Endothelial cell of umbilical vein (primary cell): Measurements from ENCODE around the gene MEOX1. TPM values are rescaled to one million over a fixed set of nuclear protein-coding genes. Genes with fewer than 3 reads are reported as not detected.

Experiments used
- BruUV-seq: library from RNA; stranded (reverse); fragments of 400-500 nt; replicated peaks from 2 replicates; lab custom pipeline; 2021; lab: Mats Ljungman, UMichigan
- CTCF ChIA-PET: fragments of 300-600, 350-600 bp; sonication (Branson Sonifier 250); formaldehyde crosslinking; loops from one replicate; lab custom pipeline; 2021; ENCODE audit warnings: antibody characterized with exemption, inconsistent platforms; lab: Charles Lee
- POLR2A ChIA-PET: fragments of 300-600, 350-600 bp; sonication (Branson Sonifier 250); formaldehyde crosslinking; loops from one replicate; lab custom pipeline; 2021; ENCODE audit warnings: antibody characterized with exemption, inconsistent platforms; lab: Charles Lee
- DNase-seq: peaks from one replicate; pipeline ENCODE4 v3.0.0-alpha.2; 2011; ENCODE audit warnings: low read depth, low spot score
- FAIRE-seq: peaks from 2 replicates; lab custom pipeline; 2011; peaks lifted over from hg19 to GRCh38; lab: Jason Lieb, UNC
- H2AFZ ChIP-seq: 2 replicates; pipeline ENCODE4 v1.6.0; 2012; ENCODE audit warnings: low read depth, low read length, control low read depth, inconsistent platforms
- H3K27ac ChIP-seq: 2 replicates; pipeline ENCODE4 v1.5.1; 2011; ENCODE audit warnings: low read depth, mild to moderate bottlenecking, control low read depth, low read length, moderate library complexity; ENCODE audit not compliant: insufficient read depth
- H3K27me3 ChIP-seq, 2 experiments: 2 replicates each; pipeline versions ENCODE4 v1.6.0 to v1.6.1; 2011; ENCODE audit warnings: low read length in 2 of 2, mixed read lengths in 1 of 2; ENCODE audit not compliant: control insufficient read depth in 2 of 2, insufficient read depth in 2 of 2
- H3K36me3 ChIP-seq, 2 experiments: 2 replicates in 1 of 2; 3 replicates in 1 of 2; pipeline ENCODE4 v1.5.1; 2011; ENCODE audit warnings: low read length in 2 of 2, mild to moderate bottlenecking in 1 of 2, moderate library complexity in 1 of 2; ENCODE audit not compliant: control insufficient read depth in 2 of 2, insufficient read depth in 2 of 2; ENCODE audit errors: extremely low read depth in 1 of 2
- H3K4me1 ChIP-seq: 3 replicates; pipeline ENCODE4 v1.5.1; 2011; ENCODE audit warnings: mild to moderate bottlenecking, low read length; ENCODE audit not compliant: control insufficient read depth, insufficient read depth; ENCODE audit errors: extremely low read depth
- H3K4me2 ChIP-seq: 2 replicates; pipeline ENCODE4 v1.6.1; 2011; ENCODE audit warnings: low read length, control low read depth, mixed read lengths; ENCODE audit not compliant: insufficient read depth
- H3K4me3 ChIP-seq, 3 experiments: fragments of 200-600 bp in 1 of 3; sonication (generic), shearing (Covaris generic) in 1 of 3; replicated peaks in 1 of 3; 2 replicates each; pipeline ENCODE4 v1.5.1; 2011 to 2016; ENCODE audit warnings: control low read depth in 3 of 3, low read length in 3 of 3, mild to moderate bottlenecking in 2 of 3, inconsistent platforms in 1 of 3, low read depth in 1 of 3, moderate library complexity in 1 of 3; ENCODE audit not compliant: insufficient read depth in 1 of 3
- H3K79me2 ChIP-seq: 2 replicates; pipeline ENCODE4 v1.6.0; 2012; ENCODE audit warnings: low read length, inconsistent platforms; ENCODE audit not compliant: control insufficient read depth, insufficient read depth
- H3K9ac ChIP-seq: replicated peaks from 2 replicates; pipeline ENCODE3; 2011; ENCODE audit warnings: low read length, control low read depth; ENCODE audit not compliant: insufficient read depth; ENCODE audit errors: extremely low read depth
- H3K9me1 ChIP-seq: replicated peaks from 3 replicates; pipeline ENCODE4 v1.6.0; 2011; ENCODE audit warnings: mild to moderate bottlenecking, low read length; ENCODE audit not compliant: control insufficient read depth, insufficient read depth; ENCODE audit errors: extremely low read depth
- H3K9me3 ChIP-seq: replicated peaks from 2 replicates; pipeline ENCODE4 v1.5.1; 2012; ENCODE audit warnings: low read length, inconsistent platforms; ENCODE audit not compliant: control insufficient read depth, insufficient read depth
- H4K20me1 ChIP-seq: replicated peaks from 2 replicates; pipeline ENCODE3; 2011; ENCODE audit warnings: mild to moderate bottlenecking, low read length; ENCODE audit not compliant: control insufficient read depth, insufficient read depth; ENCODE audit errors: extremely low read depth
- CTCF ChIP-seq, 2 donors: IDR thresholded peaks; 1 replicate in 1 of 2; 2 replicates in 1 of 2; pipeline ENCODE4 v1.5.1; 2011; ENCODE audit warnings: low read length in 2 of 2, mild to moderate bottlenecking in 2 of 2, moderate library complexity in 2 of 2, control low read depth in 1 of 2, inconsistent platforms in 1 of 2, low read depth in 1 of 2; ENCODE audit not compliant: insufficient read depth in 1 of 2; ENCODE audit errors: extremely low read depth in 1 of 2
- EZH2 ChIP-seq: IDR thresholded peaks from 2 replicates; pipeline ENCODE4 v1.6.1; 2012; ENCODE audit warnings: borderline replicate concordance, low read depth, mild to moderate bottlenecking, moderate library complexity, low read length, inconsistent platforms; ENCODE audit not compliant: severe bottlenecking
- FOS ChIP-seq: IDR thresholded peaks from 2 replicates; pipeline ENCODE4 v1.6.1; 2011; ENCODE audit warnings: mild to moderate bottlenecking, low read length, moderate library complexity, borderline replicate concordance; ENCODE audit not compliant: insufficient read depth
- MAX ChIP-seq: IDR thresholded peaks from 2 replicates; pipeline ENCODE4 v1.6.1; 2011; ENCODE audit not compliant: insufficient read depth, insufficient read length
- MYC ChIP-seq: IDR thresholded peaks from one replicate; pipeline ENCODE4 v1.6.1; 2011; ENCODE audit warnings: mild to moderate bottlenecking, low read depth, low read length
- POLR2A ChIP-seq: IDR thresholded peaks from 2 replicates; pipeline ENCODE4 v1.6.1; 2012; ENCODE audit warnings: low read depth, mild to moderate bottlenecking, control low read depth, low read length
- POLR2AphosphoS5 ChIP-seq: IDR thresholded peaks from 2 replicates; pipeline ENCODE4 v1.6.1; 2012; ENCODE audit warnings: low read depth, mild to moderate bottlenecking, control low read depth, low read length, moderate library complexity; ENCODE audit not compliant: insufficient read depth
- dilution Hi-C: fragments of 300-500 bp; cut with MboI; formaldehyde crosslinking; loops from one replicate; pipeline ENCODE4 v1.15.0; 2019; ENCODE audit warnings: low sequenced_read_pairs; ENCODE audit not compliant: extremely low pct_ligation_motif_present
- intact Hi-C: fragments of 100-400 bp; cut with micrococcal nuclease; formaldehyde crosslinking; loops from one replicate; pipeline ENCODE4 v1.10.0; 2022
- polyA plus RNA-seq, 4 experiments: library from polyadenylated mRNA; depleted of rRNA in 3 of 4; stranded (reverse) in 3 of 4; unstranded in 1 of 4; fragments of >200 nt; gene quantifications; 2 replicates each; pipeline versions ENCODE4 v1.2.1 to v1.2.3, GENCODE V29; 2011 to 2012; ENCODE audit warnings: missing spikeins in 1 of 4
- total RNA-seq: library from RNA; stranded (reverse); gene quantifications from 2 replicates; pipeline ENCODE4 v1.2.3, GENCODE V29; 2021

The MEOX1 gene
- total and polyA plus RNA-seq, 2 donors (not counting 3 experiments of a cell fraction or from before 2014, with no cell fraction given), result 0.06 TPM; not detected in 1

- CTCF ChIA-PET, result interaction anchor here (1.3 to 11.3 kb wide), 4 partner anchors 16 to 76 kb away, joined by 4 to 414 read pairs (median 34); partner anchors contain the start of gene SOST
- POLR2A ChIA-PET, result no interaction called here
- Histone ChIP-seq H3K27me3 (no peaks in the 10 kb centered on the region), H3K9ac (no peak overlapping the region), H3K4me1 (no peaks in the 10 kb centered on the region), H2AFZ (no peak overlapping the region), H3K9me3 (no peaks in the 10 kb centered on the region), H3K4me2 (no peak overlapping the region), H3K79me2 (no peaks in the 10 kb centered on the region), H3K36me3 (no peaks in the 10 kb centered on the region), H3K4me3 (no peak overlapping the region), H4K20me1 (no peaks in the 10 kb centered on the region), H3K9me1 (no peaks in the 10 kb centered on the region), H3K27ac (no peak overlapping the region)
- intact Hi-C loops (no loop called here), dilution Hi-C loops (no loop called here)
- no peak for DNase-seq
- BruUV-seq, result no TSS peak
- TF ChIP-seq POLR2AphosphoS5 (no peak), MAX (no peak), MYC (no peak), CTCF (IDR thresholded peaks at IDR 0.05; ENCODE audit: extremely low read depth in 1 of 2, insufficient read depth in 1 of 2, low read depth in 1 of 2, low read length in 2 of 2) (no peak), POLR2A (no peak), EZH2 (no peak), FOS (no peak)
- FAIRE-seq, result no peak
Observed at GRCh38 chr17:43690624-43691316, 29.0 kb upstream of the MEOX1 start.
